MCF 10A (cell line): ENCODE results near the gene CA10. TPM values are rescaled to one million over a fixed set of nuclear protein-coding genes. Genes with fewer than 3 reads are reported as not detected.

Experiments
- BruUV-seq: library from RNA; stranded (reverse); fragments of 400-500 nt; replicated peaks from 2 replicates; lab custom pipeline; 2021; lab: Mats Ljungman, UMichigan
- CTCF ChIA-PET: fragments of 300-600 bp; sonication (Branson Sonifier 250); formaldehyde crosslinking; extraction: SDS; loops from one replicate; lab custom pipeline; 2021; ENCODE audit warnings: antibody characterized with exemption, inconsistent platforms; lab: Yijun Ruan, JAX
- POLR2A ChIA-PET: fragments of 300-600, 350-650 bp; sonication (Branson Sonifier 250); formaldehyde crosslinking; extraction: SDS; loops from one replicate; lab custom pipeline; 2020; ENCODE audit warnings: antibody characterized with exemption, inconsistent platforms; lab: Yijun Ruan, JAX
- DNase-seq: peaks from one replicate; pipeline ENCODE4 v3.0.0-alpha.2; 2018; ENCODE audit not compliant: unreplicated experiment
- H3K27ac Mint-ChIP-seq: one replicate; pipeline ENCODE4 v1.8.0; 2022; ENCODE audit warnings: mild to moderate bottlenecking, low read depth, mixed read lengths; ENCODE audit not compliant: unreplicated experiment
- H3K27me3 Mint-ChIP-seq: one replicate; pipeline ENCODE4 v1.8.0; 2022; ENCODE audit warnings: mixed read lengths; ENCODE audit not compliant: insufficient read depth, unreplicated experiment
- H3K36me3 Mint-ChIP-seq: one replicate; pipeline ENCODE4 v1.8.0; 2022; ENCODE audit warnings: mild to moderate bottlenecking, moderate library complexity, mixed read lengths; ENCODE audit not compliant: insufficient read depth, unreplicated experiment
- H3K4me1 Mint-ChIP-seq: one replicate; pipeline ENCODE4 v1.8.0; 2022; ENCODE audit warnings: mixed read lengths; ENCODE audit not compliant: insufficient read depth, unreplicated experiment
- H3K4me3 Mint-ChIP-seq: one replicate; pipeline ENCODE4 v1.8.0; 2022; ENCODE audit warnings: mild to moderate bottlenecking, moderate library complexity, mixed read lengths; ENCODE audit not compliant: unreplicated experiment
- H3K9me3 Mint-ChIP-seq: one replicate; pipeline ENCODE4 v1.8.0; 2022; ENCODE audit warnings: mixed read lengths; ENCODE audit not compliant: unreplicated experiment
- CTCF ChIP-seq: fragments of 200-600 bp; IDR thresholded peaks from one replicate; pipeline ENCODE4 v1.8.0; 2022; ENCODE audit warnings: antibody characterized with exemption, mild to moderate bottlenecking; ENCODE audit not compliant: unreplicated experiment
- intact Hi-C: fragments of 100-400 bp; cut with micrococcal nuclease; formaldehyde crosslinking; loops from 2 replicates; pipeline ENCODE4 v1.14.1; 2022
- total RNA-seq: library from RNA; stranded (reverse); gene quantifications from 2 replicates; pipeline ENCODE4 v1.2.3, GENCODE V29; 2022

The CA10 gene
- total RNA-seq, 1 experiment from 2014 or later = not detected

GRCh38 chr17:51778842-51779241, 379.7 kb downstream of the CA10 start:
- CTCF ChIA-PET = interaction anchor here (1.5 kb wide), 1 partner anchor 328 kb away, joined by 4 read pairs; no protein-coding TSS in a partner anchor

DNA sequence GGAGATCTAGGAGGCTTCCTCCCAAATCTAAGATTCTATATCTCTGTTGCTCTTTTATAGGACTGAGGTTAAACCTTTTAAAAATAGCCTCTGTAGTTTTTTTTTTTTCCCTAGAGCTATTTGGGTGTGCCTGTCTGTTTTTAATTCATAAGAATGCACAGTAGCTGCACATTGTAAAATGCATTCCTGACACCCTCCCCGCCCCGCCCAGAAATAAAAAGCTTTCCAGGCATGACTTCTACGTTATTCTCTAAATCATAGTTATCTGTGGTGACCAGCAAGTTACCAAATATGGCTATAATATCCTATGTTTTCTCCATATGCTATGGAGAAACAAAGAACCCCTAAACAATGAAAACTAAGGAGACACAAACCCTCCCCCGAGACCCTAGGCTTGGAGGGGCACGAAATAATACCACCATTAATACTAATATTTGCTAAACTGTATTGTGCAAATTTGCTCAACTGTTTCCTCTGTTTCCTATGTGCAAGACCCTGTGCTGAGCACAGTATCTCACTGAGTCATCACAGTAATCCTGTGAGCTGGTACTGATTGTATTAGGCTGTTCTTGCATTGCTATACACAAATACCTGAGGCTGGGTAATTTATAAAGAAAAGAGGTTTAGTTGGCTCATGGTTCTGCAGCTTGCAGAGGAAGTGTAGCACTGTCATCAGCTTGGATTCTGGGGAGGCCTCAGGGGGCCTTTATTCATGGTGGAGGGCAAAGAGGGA, 388.3 kb downstream of the CA10 start:
- intact Hi-C loops = no loop called here
- H3K27me3 Mint-ChIP-seq = peaks cover 18% of the 10 kb centered on the region
- no TSS peak for BruUV-seq
- no peak for TF ChIP-seq CTCF
- H3K4me1 Mint-ChIP-seq = peaks cover 7% of the 10 kb centered on the region
- no peak overlapping the region for H3K27ac Mint-ChIP-seq
- DNase-seq = peak; percentile 4
- CTCF ChIA-PET = interaction anchor here (1.1 to 9.0 kb wide), 2 partner anchors 11 to 335 kb away, joined by 3 to 124 read pairs; no protein-coding TSS in a partner anchor
- H3K9me3 Mint-ChIP-seq = no peaks in the 10 kb centered on the region
- no peak overlapping the region for H3K4me3 Mint-ChIP-seq
- no peaks in the 10 kb centered on the region for H3K36me3 Mint-ChIP-seq
- POLR2A ChIA-PET = no interaction called here

More at GRCh38 chr17:51778842-51779241, 379.7 kb downstream of the CA10 start:
- H3K9me3 Mint-ChIP-seq = no peaks in the 10 kb centered on the region
- intact Hi-C loops = no loop called here
- H3K36me3 Mint-ChIP-seq = no peaks in the 10 kb centered on the region
- no peak for DNase-seq
- no peak for TF ChIP-seq CTCF
- H3K4me3 Mint-ChIP-seq = no peak overlapping the region
- no TSS peak for BruUV-seq
- no peaks in the 10 kb centered on the region for H3K4me1 Mint-ChIP-seq
- POLR2A ChIA-PET = no interaction called here
- no peak overlapping the region for H3K27ac Mint-ChIP-seq
- H3K27me3 Mint-ChIP-seq = peaks cover 55% of the 10 kb centered on the region

GRCh38 chr17:51769231-51769630, 389.3 kb downstream of the CA10 start:
- DNase-seq = no peak
- intact Hi-C loops = no loop called here
- Mint-ChIP-seq H3K36me3 (no peaks in the 10 kb centered on the region), H3K4me1 (peaks cover 7% of the 10 kb centered on the region), H3K9me3 (no peaks in the 10 kb centered on the region), H3K27me3 (peaks cover 24% of the 10 kb centered on the region), H3K27ac (no peak overlapping the region), H3K4me3 (no peak overlapping the region)
- no TSS peak for BruUV-seq
- ChIA-PET CTCF (interaction anchor here (1.1 to 9.0 kb wide), 2 partner anchors 10 to 336 kb away, joined by 3 to 124 read pairs; no protein-coding TSS in a partner anchor), POLR2A (interaction anchor here (0.6 kb wide), 1 partner anchor 409 kb away, joined by 3 read pairs; no protein-coding TSS in a partner anchor)
- TF ChIP-seq CTCF = no peak

- intact Hi-C loops = no loop called here
Observed at GRCh38 chr17:51768706-51769105, 389.8 kb downstream of the CA10 start.

More at GRCh38 chr17:51768706-51769105, 389.8 kb downstream of the CA10 start:
- no TSS peak for BruUV-seq
- H3K27me3 Mint-ChIP-seq = peaks cover 29% of the 10 kb centered on the region
- H3K36me3 Mint-ChIP-seq = no peaks in the 10 kb centered on the region
- TF ChIP-seq CTCF = no peak
- H3K27ac Mint-ChIP-seq = no peak overlapping the region
- H3K9me3 Mint-ChIP-seq = no peaks in the 10 kb centered on the region
- H3K4me1 Mint-ChIP-seq = peaks cover 7% of the 10 kb centered on the region
- CTCF ChIA-PET = interaction anchor here (0.7 to 9.0 kb wide), 3 partner anchors 13 to 1511 kb away, joined by 3 to 124 read pairs (median 7); no protein-coding TSS in a partner anchor
- no peak overlapping the region for H3K4me3 Mint-ChIP-seq
- POLR2A ChIA-PET = interaction anchor here (0.6 kb wide), 1 partner anchor 408 kb away, joined by 3 read pairs; no protein-coding TSS in a partner anchor
- no peak for DNase-seq
